Activated T-cell treated with anti-CD3 and anti-CD28 coated beads for 4 hours (primary cell): ENCODE measurements around the gene DNAJC3.
"Not testable (repeated sequence)": the region's sequence is repeated elsewhere in the genome, so short reads cannot be mapped to it uniquely, and the experiment has no call there.

Experiments
- DNase-seq: peaks from one replicate; pipeline ENCODE4 v3.0.0-alpha.2; 2020

DNAJC3 gene

GRCh38 chr13:95676762-95677563 lies at the start of gene DNAJC3:
Gene DNAJC3, plus strand, starts transcription at chr13:95677139. Its CDS starts 117 bp downstream, at chr13:95677256.
- peak; percentile 95 for DNase-seq

- no peak for DNase-seq
Measured at GRCh38 chr13:95627590-95627989, 49.3 kb upstream of the DNAJC3 start.

- DNase-seq = no peak
Measured at GRCh38 chr13:95628488-95628887, 48.5 kb upstream of the DNAJC3 start.

- DNase-seq = no peak
Measured at GRCh38 chr13:95629071-95629470, 47.9 kb upstream of the DNAJC3 start.

GRCh38 chr13:95630593-95630992 lies 46.3 kb upstream of the DNAJC3 start:
- no peak for DNase-seq

DNA sequence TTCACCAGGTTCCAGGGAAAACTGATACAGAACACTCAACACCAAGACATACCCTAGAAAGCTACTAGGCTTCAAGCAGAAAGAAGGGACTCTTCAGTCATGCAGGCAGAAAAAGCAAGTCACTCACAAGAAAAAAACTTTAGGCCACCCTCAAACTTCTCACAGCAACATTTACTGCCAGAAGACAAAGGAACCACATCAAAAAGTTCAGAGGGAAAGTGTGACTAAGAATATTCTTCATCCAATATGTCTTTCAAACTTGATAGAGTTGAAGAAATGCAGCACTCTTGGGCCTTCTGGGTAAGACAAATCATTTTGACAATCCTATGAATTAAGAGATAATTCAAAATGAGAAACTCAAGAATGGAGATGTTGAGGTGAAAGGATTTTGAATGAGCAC lies 40.1 kb upstream of the DNAJC3 start:
- no peak for DNase-seq

GRCh38 chr13:95641291-95642027 lies 35.5 kb upstream of the DNAJC3 start:
- no peak for DNase-seq

- DNase-seq = no peak
Measured at GRCh38 chr13:95642028-95642621, 34.8 kb upstream of the DNAJC3 start.

DNA sequence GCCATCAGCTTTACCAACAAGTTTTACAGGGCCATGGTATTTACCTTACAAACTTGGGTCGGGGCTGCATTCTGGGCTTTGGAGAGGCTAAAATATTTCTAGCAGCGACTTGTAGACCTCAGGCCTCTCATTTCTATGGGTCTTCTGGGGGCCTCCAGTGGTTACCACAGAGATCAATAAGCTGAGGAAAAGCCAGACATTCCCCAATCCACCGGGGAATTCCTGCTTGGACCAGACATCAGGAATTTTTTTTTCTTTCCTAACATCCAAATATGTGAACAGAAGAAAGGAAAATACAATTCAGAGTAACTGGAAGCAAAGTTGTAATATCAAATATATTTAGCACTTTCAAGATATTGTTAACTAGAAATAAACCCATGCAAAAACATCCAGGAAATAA lies 33.9 kb upstream of the DNAJC3 start:
- DNase-seq = no peak

GRCh38 chr13:95643571-95643935 lies 33.4 kb upstream of the DNAJC3 start:
- no peak for DNase-seq

DNA sequence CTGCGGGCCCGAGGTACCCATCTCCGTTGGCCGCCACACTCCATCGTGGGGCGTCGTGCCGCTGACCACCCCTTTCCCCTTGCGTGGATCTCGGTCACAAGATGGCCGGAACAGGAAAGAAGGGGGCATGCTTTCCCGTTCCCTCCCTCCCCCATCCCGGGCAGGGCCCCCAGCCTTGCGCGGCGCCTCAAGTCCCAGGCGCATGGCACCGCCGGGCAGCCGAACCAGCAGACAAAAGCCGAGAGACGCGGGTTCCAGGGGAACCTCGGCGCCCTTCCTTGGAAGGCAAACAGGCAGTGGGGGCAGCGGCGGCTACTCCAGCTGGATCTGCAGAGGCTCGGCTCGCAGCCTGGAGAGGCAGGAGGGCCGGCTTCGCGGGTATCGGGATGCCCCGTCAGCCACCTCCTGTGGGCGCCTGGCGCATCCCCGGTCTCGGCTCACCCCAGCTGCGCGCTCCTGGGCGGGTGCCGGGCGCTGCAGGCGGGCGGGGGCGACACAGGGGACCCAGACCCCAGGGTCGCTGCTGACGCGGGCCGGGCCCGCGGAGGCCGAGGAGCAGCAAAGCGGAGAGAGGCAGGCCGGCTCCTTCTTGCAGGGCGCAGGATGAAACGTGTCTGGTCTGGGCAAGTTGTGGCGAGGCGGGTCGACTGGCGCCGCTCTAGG lies 32.9 kb upstream of the DNAJC3 start:
- DNase-seq = no peak

DNA sequence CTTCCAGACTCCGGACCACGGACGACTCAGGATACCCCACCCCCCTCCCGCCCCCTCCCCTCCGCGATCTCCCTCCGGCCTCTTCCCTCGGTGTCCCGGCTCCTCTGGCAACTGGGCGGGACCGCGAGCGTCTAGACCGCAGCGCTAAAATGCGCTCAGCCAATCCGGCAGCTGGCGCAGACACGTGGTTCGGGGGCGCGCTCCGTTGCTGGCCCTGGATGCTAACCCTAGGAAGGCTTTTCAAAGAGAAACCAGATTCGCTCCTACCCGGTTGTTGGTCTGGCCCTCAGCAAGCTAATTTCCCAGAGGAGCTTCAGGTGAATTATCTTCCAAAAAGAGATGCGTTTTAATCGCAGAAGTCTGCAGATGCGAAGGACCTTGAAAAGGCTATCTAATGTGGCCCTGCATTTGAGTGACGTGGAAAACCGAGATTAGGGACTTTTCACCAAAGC lies 32.3 kb upstream of the DNAJC3 start, which contains the start of gene DZIP1:
TSS of gene DZIP1 (minus strand) at position 106 of the 452 bp plus-strand sequence. CDS start 2,677 bp downstream, outside the sequence.
- DNase-seq = no peak

- DNase-seq = no peak
Measured at GRCh38 chr13:95647321-95647720, 29.6 kb upstream of the DNAJC3 start.

DNA sequence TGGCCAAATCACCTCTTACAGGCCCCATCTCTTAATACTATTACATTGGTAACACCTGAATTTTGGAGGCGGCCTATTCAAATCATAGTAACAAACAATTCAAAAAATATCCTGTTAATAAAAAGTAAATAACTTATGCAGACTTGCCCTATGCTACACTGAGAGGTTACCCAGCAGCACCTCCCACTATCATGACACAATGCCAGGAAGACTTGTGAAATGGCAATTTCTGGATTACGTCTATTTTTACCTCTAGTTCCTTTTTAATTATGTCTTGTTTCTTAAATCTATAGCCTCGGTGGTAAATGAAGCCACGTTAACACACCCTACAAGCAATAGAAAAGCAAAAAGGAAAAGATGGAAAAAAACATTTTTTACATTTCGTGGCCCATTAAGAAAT lies 26.2 kb upstream of the DNAJC3 start:
- no peak for DNase-seq

DNA sequence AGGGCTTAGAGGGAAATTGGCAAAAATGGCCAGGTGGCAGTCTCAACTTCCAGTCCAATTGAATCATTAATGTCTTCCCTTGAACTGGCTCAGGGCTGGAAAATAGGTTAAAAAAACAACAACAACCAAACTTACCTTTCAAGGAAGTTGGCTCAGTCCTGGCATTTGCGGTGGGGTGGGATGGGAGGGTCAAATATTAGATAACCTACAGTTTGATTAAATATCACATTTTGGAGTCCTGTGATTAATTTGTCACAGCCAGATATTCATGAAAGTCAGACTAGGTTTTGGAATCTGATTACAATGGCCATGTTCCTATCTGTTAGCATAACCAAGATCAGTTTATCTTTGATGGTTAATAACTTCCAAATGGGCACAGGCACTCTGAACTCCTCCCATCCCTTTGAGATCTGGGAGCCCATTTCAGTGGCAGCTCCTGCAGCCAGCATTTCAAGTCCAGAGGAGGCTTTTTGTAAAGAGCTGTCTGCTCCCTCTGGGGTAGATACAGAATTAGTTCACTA lies 24.6 kb upstream of the DNAJC3 start:
- no peak for DNase-seq

DNA sequence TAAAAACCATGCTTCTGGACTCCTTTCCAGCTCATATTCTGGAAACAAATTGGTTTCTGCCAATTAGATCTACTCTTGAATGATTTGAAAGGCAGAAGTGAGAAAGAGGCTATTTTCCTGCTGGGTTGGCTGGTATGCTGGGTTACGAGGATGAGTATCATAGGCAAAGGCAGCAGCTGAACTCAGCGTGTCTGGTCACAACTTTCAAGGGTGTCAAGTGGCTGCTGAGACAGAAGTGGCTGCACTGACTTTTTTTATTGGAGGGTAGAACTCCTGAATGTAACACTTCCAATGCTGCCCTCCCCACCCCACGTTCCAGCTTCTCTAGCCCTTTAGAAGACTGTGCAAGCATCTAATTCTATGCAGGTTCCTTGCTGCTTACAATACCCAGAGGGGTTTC lies 24.1 kb upstream of the DNAJC3 start:
- DNase-seq = no peak

DNA sequence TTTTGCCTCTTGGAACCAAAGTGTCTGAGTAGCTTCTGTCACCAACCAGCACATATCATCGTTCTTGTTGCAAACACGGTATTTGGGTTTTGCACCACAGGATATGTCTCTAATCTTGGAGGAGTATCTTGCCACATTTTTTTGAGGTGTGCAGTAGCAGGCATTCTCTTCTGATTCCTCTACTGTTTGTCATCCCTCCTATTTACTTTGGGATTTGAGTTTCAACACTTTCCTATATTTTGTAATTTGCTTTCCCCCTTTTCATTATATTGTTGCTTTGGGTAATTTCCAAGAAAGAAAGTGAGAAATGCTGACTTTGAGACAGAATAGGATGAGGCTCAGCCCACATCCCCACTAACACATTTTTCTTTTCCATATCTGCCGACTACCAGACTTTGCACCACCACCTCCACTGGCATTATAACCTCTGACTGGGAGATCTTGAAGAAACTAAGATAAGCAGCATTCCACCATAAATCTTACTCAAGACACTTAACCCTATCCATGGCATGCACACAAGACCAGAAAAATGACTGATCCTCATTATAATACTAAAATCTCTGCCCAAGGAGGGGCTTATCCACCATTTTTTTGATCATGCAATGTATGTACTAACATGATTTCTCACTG lies 20.4 kb upstream of the DNAJC3 start:
- DNase-seq = no peak

- no peak for DNase-seq
Measured at GRCh38 chr13:95659500-95659899, 17.4 kb upstream of the DNAJC3 start.

DNA sequence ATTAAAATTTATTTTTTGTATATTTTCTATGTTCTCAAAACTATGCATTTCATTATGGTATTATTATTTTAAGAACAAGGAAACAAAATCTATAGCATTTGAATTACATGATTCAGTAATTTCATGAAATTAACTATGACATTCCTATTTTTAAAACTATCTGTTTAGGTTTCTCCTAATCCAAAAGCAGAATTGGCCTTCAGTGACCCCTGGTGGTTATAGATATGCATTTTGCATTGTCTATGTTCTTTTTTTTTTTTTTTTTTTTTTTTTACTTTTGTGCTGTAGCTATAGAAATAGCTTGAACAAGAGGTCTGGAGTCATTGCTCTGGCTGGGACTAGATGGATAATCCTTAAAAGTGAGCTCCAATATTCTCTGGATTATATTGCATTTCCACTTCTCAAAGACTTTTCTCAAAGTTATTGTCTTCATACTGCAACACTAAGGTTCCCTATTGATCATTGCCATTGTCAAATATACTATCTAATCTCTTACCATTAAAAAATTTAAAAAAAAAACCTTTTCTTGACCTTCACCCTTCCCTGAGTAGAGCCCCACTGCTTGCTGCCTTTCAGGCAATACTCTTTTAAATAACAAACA lies 15.9 kb upstream of the DNAJC3 start:
- DNase-seq = no peak

DNA sequence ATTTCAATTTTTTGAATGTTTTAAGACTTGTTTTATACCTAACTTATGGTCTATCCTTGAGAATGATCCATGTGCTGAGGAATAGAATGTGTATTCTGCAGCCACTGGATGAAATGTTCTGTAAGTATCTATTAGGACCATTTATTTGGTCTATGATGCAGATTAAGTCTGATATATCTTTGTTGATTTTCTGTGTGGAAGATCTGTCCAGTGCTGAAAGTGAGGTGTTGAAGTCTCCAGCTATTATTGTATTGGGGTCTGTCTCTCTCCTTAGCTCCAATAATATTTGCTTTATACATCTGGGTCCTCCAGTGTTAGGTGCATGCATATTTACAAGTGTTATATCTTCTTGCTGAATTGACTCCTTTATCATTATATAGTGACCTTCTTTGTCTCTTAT lies 9.7 kb upstream of the DNAJC3 start:
- DNase-seq = not testable (repeated sequence)

- DNase-seq = no peak
Measured at GRCh38 chr13:95671597-95671996, 5.3 kb upstream of the DNAJC3 start.
